ENCODE data around the gene C3orf85. TPM values are rescaled to one million over a fixed set of nuclear protein-coding genes. Genes with fewer than 3 reads are reported as not detected.

Gene C3orf85
- polyA plus RNA-seq, 1 donor (not counting 4 experiments of a cell fraction or from before 2014, with no cell fraction given): not detected

- no peaks in the 10 kb centered on the region for H3K4me1 ChIP-seq (ENCODE audit: control insufficient read depth, extremely low read depth, insufficient read depth, low read length)
- no peak overlapping the region for H3K27ac ChIP-seq (ENCODE audit: control insufficient read depth, insufficient read depth, low read length)
- H3K79me2 ChIP-seq (ENCODE audit: control insufficient read depth, insufficient read depth, low read length): no peaks in the 10 kb centered on the region
- no peak overlapping the region for H3K4me2 ChIP-seq (ENCODE audit: control insufficient read depth, extremely low read depth, insufficient read depth, low read depth, low read length)
- H3K9me1 ChIP-seq (ENCODE audit: control insufficient read depth, extremely low read depth, insufficient read depth, low read length): no peaks in the 10 kb centered on the region
- H4K20me1 ChIP-seq (ENCODE audit: control insufficient read depth, extremely low read depth, insufficient read depth, low read length): no peaks in the 10 kb centered on the region
- DNase-seq (ENCODE audit: low read depth, low spot score): no peak
- no peaks in the 10 kb centered on the region for H3K36me3 ChIP-seq (ENCODE audit: control insufficient read depth in 2 of 2, extremely low read depth in 1 of 2, insufficient read depth in 2 of 2, low read length in 2 of 2)
- no peaks in the 10 kb centered on the region for H3K9me3 ChIP-seq (ENCODE audit: control insufficient read depth, low read depth, low read length)
- FAIRE-seq: no peak
- H3K27me3 ChIP-seq (ENCODE audit: control insufficient read depth, extremely low read depth, insufficient read depth, low read length): no peaks in the 10 kb centered on the region
- H3K4me3 ChIP-seq (ENCODE audit: control insufficient read depth in 2 of 3, extremely low read depth in 1 of 3, insufficient read depth in 2 of 3, low read depth in 1 of 3, low read length in 3 of 3): no peak overlapping the region
- H3K9ac ChIP-seq (ENCODE audit: control insufficient read depth, extremely low read depth, insufficient read depth, low read length): no peak overlapping the region
- H2AFZ ChIP-seq (ENCODE audit: control insufficient read depth, low read length): no peak overlapping the region
- dilution Hi-C loops (cut with MboI; ENCODE audit: extremely low pct_ligation_motif_present, low sequenced_read_pairs): no loop called here
- TF ChIP-seq CTCF (optimal IDR thresholded peaks at IDR 0.05 in 1 of 3, IDR thresholded peaks at IDR 0.05 in 1 of 3, conservative IDR thresholded peaks at IDR 0.05 in 1 of 3; ENCODE audit: extremely low read depth in 1 of 3, insufficient read depth in 2 of 3, low read length in 3 of 3) (no peak), EZH2 (IDR thresholded peaks at IDR 0.05; ENCODE audit: low read length) (no peak)
Observed at GRCh38 chr3:109149078-109149477, 12.6 kb downstream of the C3orf85 start.

- no peaks in the 10 kb centered on the region for H3K79me2 ChIP-seq (ENCODE audit: control insufficient read depth, insufficient read depth, low read length)
- no peak overlapping the region for H2AFZ ChIP-seq (ENCODE audit: control insufficient read depth, low read length)
- no peak overlapping the region for H3K9ac ChIP-seq (ENCODE audit: control insufficient read depth, extremely low read depth, insufficient read depth, low read length)
- no peaks in the 10 kb centered on the region for H3K4me1 ChIP-seq (ENCODE audit: control insufficient read depth, extremely low read depth, insufficient read depth, low read length)
- H3K27me3 ChIP-seq (ENCODE audit: control insufficient read depth, extremely low read depth, insufficient read depth, low read length): no peaks in the 10 kb centered on the region
- no peaks in the 10 kb centered on the region for H3K36me3 ChIP-seq (ENCODE audit: control insufficient read depth in 2 of 2, extremely low read depth in 1 of 2, insufficient read depth in 2 of 2, low read length in 2 of 2)
- dilution Hi-C loops (cut with MboI; ENCODE audit: extremely low pct_ligation_motif_present, low sequenced_read_pairs): no loop called here
- TF ChIP-seq EZH2 (IDR thresholded peaks at IDR 0.05; ENCODE audit: low read length) (no peak), CTCF (optimal IDR thresholded peaks at IDR 0.05 in 1 of 3, IDR thresholded peaks at IDR 0.05 in 1 of 3, conservative IDR thresholded peaks at IDR 0.05 in 1 of 3; ENCODE audit: extremely low read depth in 1 of 3, insufficient read depth in 2 of 3, low read length in 3 of 3) (no peak)
- H3K4me2 ChIP-seq (ENCODE audit: control insufficient read depth, extremely low read depth, insufficient read depth, low read depth, low read length): no peak overlapping the region
- no peak for DNase-seq (ENCODE audit: low read depth, low spot score)
- H3K9me3 ChIP-seq (ENCODE audit: control insufficient read depth, low read depth, low read length): no peaks in the 10 kb centered on the region
- H3K4me3 ChIP-seq (ENCODE audit: control insufficient read depth in 2 of 3, extremely low read depth in 1 of 3, insufficient read depth in 2 of 3, low read depth in 1 of 3, low read length in 3 of 3): no peak overlapping the region
- H4K20me1 ChIP-seq (ENCODE audit: control insufficient read depth, extremely low read depth, insufficient read depth, low read length): no peaks in the 10 kb centered on the region
- H3K27ac ChIP-seq (ENCODE audit: control insufficient read depth, insufficient read depth, low read length): no peak overlapping the region
- no peaks in the 10 kb centered on the region for H3K9me1 ChIP-seq (ENCODE audit: control insufficient read depth, extremely low read depth, insufficient read depth, low read length)
- no peak for FAIRE-seq
Observed at GRCh38 chr3:109152320-109152719, 15.8 kb downstream of the C3orf85 start.
